A549 (cell line): ENCODE data around the gene OR2V1.
"Not testable (repeated sequence)": the region's sequence is repeated elsewhere in the genome, so short reads cannot be mapped to it uniquely, and the experiment has no call there.

ENCODE experiments used
- ATOH8 ChIP-seq: fragments of 250-450 bp; sonication (Bioruptor Pico); IDR thresholded peaks from 2 replicates; pipeline ENCODE4 v1.5.0; 2020; ENCODE audit warnings: low read depth, mild to moderate bottlenecking, moderate library complexity
- CTCF ChIP-seq: fragments of >200 bp; sonication (Bioruptor Twin); formaldehyde crosslinking; IDR thresholded peaks from 3 replicates; pipeline ENCODE4 v1.5.1; 2016
- MAX ChIP-seq: IDR thresholded peaks from 2 replicates; pipeline ENCODE4 v1.6.1; 2012
- RAD21 ChIP-seq, 2 experiments: fragments of >200 bp in 1 of 2; sonication (Bioruptor Twin) in 1 of 2; formaldehyde crosslinking in 1 of 2; IDR thresholded peaks in 1 of 2; conservative IDR thresholded peaks in 1 of 2; 2 replicates in 1 of 2; 3 replicates in 1 of 2; pipeline ENCODE4 v1.6.1; 2012 to 2018; ENCODE audit warnings: inconsistent platforms in 1 of 2
- RCOR1 ChIP-seq: fragments of 150-350 bp; IDR thresholded peaks from 2 replicates; pipeline ENCODE4 v1.6.1; 2014; ENCODE audit warnings: antibody characterized with exemption, low read length, low read depth

- TF ChIP-seq RAD21 (conservative IDR thresholded peaks at IDR 0.05 in 1 of 2, IDR thresholded peaks at IDR 0.05 in 1 of 2); ATOH8 (CRISPR knock-in tag); MAX; CTCF; RCOR1: not testable (repeated sequence)
Observed at GRCh38 chr5:181130081-181130480, 888 bp downstream of the OR2V1 start.
